Neural progenitor cell (in vitro differentiated cells): ENCODE measurements around the gene RAB5B.

Source experiments
- CTCF ChIP-seq: fragments of 200-600 bp; sonication (generic); IDR thresholded peaks from 2 replicates; pipeline ENCODE4 v1.5.1; 2017; ENCODE audit warnings: antibody characterized with exemption, mild to moderate bottlenecking
- EZH2 ChIP-seq: fragments of 200-600 bp; sonication (generic); IDR thresholded peaks from 2 replicates; pipeline ENCODE4 v1.6.1; 2017; ENCODE audit warnings: antibody characterized with exemption, mild to moderate bottlenecking, moderate library complexity
- EZH2phosphoT487 ChIP-seq: fragments of 200-600 bp; sonication (generic); IDR thresholded peaks from 2 replicates; pipeline ENCODE4 v1.6.1; 2017; ENCODE audit warnings: antibody characterized with exemption

GRCh38 chr12:55984861-55985260 lies 11.0 kb downstream of the RAB5B start:
- TF ChIP-seq CTCF: no peak
- no peak for TF ChIP-seq EZH2
- no peak for TF ChIP-seq EZH2phosphoT487
